GM12891 (cell line): ENCODE results near the gene LRMDA.

Experiments used
- POLR2A ChIP-seq: IDR thresholded peaks from 2 replicates; pipeline ENCODE4 v1.6.1; 2011; ENCODE audit warnings: low read depth, low read length, control low read depth
- POLR2AphosphoS5 ChIP-seq: IDR thresholded peaks from 2 replicates; pipeline ENCODE4 v1.6.1; 2011; ENCODE audit warnings: low read depth, low read length, control low read depth
- SPI1 ChIP-seq: IDR thresholded peaks from 2 replicates; pipeline ENCODE4 v1.6.1; 2011; ENCODE audit warnings: low read depth, low read length, control low read depth

GRCh38 chr10:75542906-75543305 is 111.5 kb downstream of the LRMDA start:
- TF ChIP-seq POLR2A = no peak
- no peak for TF ChIP-seq POLR2AphosphoS5
- no peak for TF ChIP-seq SPI1
